Esophagus muscularis mucosa (tissue), 4 donors: ENCODE data around the gene BAHCC1. TPM values are rescaled to one million over a fixed set of nuclear protein-coding genes. Genes with fewer than 3 reads are reported as not detected.

Source experiments
- DNase-seq: peaks from one replicate; pipeline ENCODE4 v3.0.0-alpha.2; 2017; ENCODE audit errors: extremely low spot score
- H3K27ac ChIP-seq, 4 donors: fragments of 200-600 bp; sonication (generic); replicated peaks in 1 of 4; 1 replicate in 3 of 4; 2 replicates in 1 of 4; pipeline ENCODE4 v1.5.1; 2016 to 2019; ENCODE audit warnings: mild to moderate bottlenecking in 1 of 4
- H3K27me3 ChIP-seq, 4 donors: fragments of 200-600 bp; sonication (generic); one replicate each; pipeline versions ENCODE4 v1.5.1 to v1.6.0; 2016 to 2019
- H3K36me3 ChIP-seq, 4 donors: fragments of 200-600 bp; sonication (generic); one replicate each; pipeline ENCODE4 v1.5.1; 2016 to 2019
- H3K4me1 ChIP-seq, 4 donors: fragments of 200-600 bp; sonication (generic); one replicate each; pipeline ENCODE4 v1.5.1; 2016 to 2019
- H3K4me3 ChIP-seq, 4 donors: fragments of 200-600 bp; sonication (generic); 1 replicate in 2 of 4; 2 replicates in 2 of 4; pipeline ENCODE4 v1.5.1; 2016 to 2019; ENCODE audit warnings: mild to moderate bottlenecking in 4 of 4, moderate library complexity in 1 of 4
- H3K9me3 ChIP-seq, 4 donors: fragments of 200-600 bp; sonication (generic); 1 replicate in 3 of 4; 2 replicates in 1 of 4; pipeline ENCODE4 v1.5.1; 2016 to 2019
- CTCF ChIP-seq, 3 experiments: fragments of 200-600 bp in 2 of 3; fragments of 450-650 bp in 1 of 3; sonication (generic) in 2 of 3; IDR thresholded peaks; one replicate each; pipeline ENCODE4 v1.5.1; 2017 to 2019; ENCODE audit warnings: antibody characterized with exemption in 3 of 3, mild to moderate bottlenecking in 2 of 3, moderate library complexity in 1 of 3
- EP300 ChIP-seq: sonication (generic); formaldehyde crosslinking; IDR thresholded peaks from one replicate; pipeline ENCODE4 v1.6.1; 2017; ENCODE audit warnings: antibody characterized with exemption
- POLR2A ChIP-seq: fragments of 450-650 bp; IDR thresholded peaks from one replicate; pipeline ENCODE4 v1.6.1; 2017; ENCODE audit warnings: antibody characterized with exemption, moderate library complexity, mild to moderate bottlenecking, low read depth
- POLR2AphosphoS5 ChIP-seq, 2 donors: sonication (generic); formaldehyde crosslinking; IDR thresholded peaks; one replicate each; pipeline ENCODE4 v1.6.1; 2017; ENCODE audit warnings: antibody characterized with exemption in 2 of 2
- WGBS: methylation state at CpG from one replicate; pipeline ENCODE4 v1.1.5; 2018; 5-methylcytosine and 5-hydroxymethylcytosine counted together
- intact Hi-C: fragments of 100-400 bp; cut with DNase I; formaldehyde crosslinking; loops from one replicate; pipeline ENCODE4 v1.15.1; 2023
- total RNA-seq, 4 donors: library from RNA; depleted of rRNA; stranded (reverse); fragments of >200 nt; gene quantifications; one replicate each; pipeline versions ENCODE4 v1.1.0 to v1.2.1, GENCODE V29; 2016

The BAHCC1 gene
- total RNA-seq, 4 donors from 2014 or later, result 15.9 to 38.1 (median 21.1) TPM

- Histone ChIP-seq H3K9me3 (no peaks in the 10 kb centered on the region), H3K4me1 (peaks cover 0 to 1% (median 0%) of the 10 kb centered on the region in 4 donors), H3K4me3 (no peak overlapping the region), H3K27ac (no peak overlapping the region), H3K36me3 (peaks cover 16 to 64% (median 42%) of the 10 kb centered on the region in 4 donors), H3K27me3 (no peaks in the 10 kb centered on the region)
- no peak for DNase-seq
- 74% methylated on average over 9 of the region's 9 CpGs for WGBS
- intact Hi-C loops, result no loop called here
- TF ChIP-seq EP300, result no peak
- TF ChIP-seq POLR2A, result no peak
- TF ChIP-seq POLR2AphosphoS5 (IDR thresholded peaks at IDR 0.05), result no peak
- no peak for TF ChIP-seq CTCF (IDR thresholded peaks at IDR 0.05)
These were observed 69.3 kb downstream of the BAHCC1 start for GRCh38 chr17:81464586-81464985.

DNA sequence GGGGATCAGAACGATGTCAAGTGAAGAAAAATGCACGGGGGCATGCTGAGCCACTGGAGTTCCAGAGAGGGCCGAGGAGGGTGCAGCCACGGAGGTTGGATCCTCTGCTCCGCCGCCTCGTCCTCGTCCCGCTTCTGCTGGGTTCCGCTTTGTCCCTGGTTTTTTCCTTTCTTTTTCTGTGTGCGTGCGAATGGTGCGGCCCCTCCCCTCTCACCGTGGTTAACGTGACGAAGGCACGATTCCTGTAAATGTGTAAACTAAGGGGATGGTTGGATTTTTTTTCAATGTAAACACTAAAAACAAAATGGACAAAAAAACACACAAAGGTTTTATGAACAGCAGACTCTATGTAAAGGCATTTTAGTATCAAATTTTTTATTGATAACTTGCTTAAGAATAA lies 70.7 kb downstream of the BAHCC1 start:
- 90% methylated on average over 17 of the region's 17 CpGs for WGBS
- Histone ChIP-seq H3K4me3 (no peak overlapping the region), H3K9me3 (no peaks in the 10 kb centered on the region), H3K27me3 (no peaks in the 10 kb centered on the region), H3K4me1 (peaks cover 0 to 2% (median 0%) of the 10 kb centered on the region in 4 donors), H3K27ac (no peak overlapping the region), H3K36me3 (peaks cover 16 to 51% (median 30%) of the 10 kb centered on the region in 4 donors)
- intact Hi-C loops, result no loop called here
- TF ChIP-seq EP300 (no peak), POLR2A (no peak), POLR2AphosphoS5 (IDR thresholded peaks at IDR 0.05) (no peak), CTCF (IDR thresholded peaks at IDR 0.05) (no peak)
- DNase-seq, result no peak

GRCh38 chr17:81466564-81467472 lies 71.6 kb downstream of the BAHCC1 start:
- Histone ChIP-seq H3K4me3 (no peak overlapping the region), H3K4me1 (peaks cover 0 to 10% (median 1%) of the 10 kb centered on the region in 4 donors), H3K36me3 (peaks cover 12 to 42% (median 22%) of the 10 kb centered on the region in 4 donors), H3K27ac (no peak overlapping the region), H3K27me3 (no peaks in the 10 kb centered on the region), H3K9me3 (no peaks in the 10 kb centered on the region)
- 76% methylated on average over 17 of the region's 33 CpGs for WGBS
- TF ChIP-seq POLR2A (no peak), POLR2AphosphoS5 (IDR thresholded peaks at IDR 0.05) (no peak), CTCF (IDR thresholded peaks at IDR 0.05) (no peak), EP300 (no peak)
- no peak for DNase-seq
- intact Hi-C loops, result no loop called here

DNA sequence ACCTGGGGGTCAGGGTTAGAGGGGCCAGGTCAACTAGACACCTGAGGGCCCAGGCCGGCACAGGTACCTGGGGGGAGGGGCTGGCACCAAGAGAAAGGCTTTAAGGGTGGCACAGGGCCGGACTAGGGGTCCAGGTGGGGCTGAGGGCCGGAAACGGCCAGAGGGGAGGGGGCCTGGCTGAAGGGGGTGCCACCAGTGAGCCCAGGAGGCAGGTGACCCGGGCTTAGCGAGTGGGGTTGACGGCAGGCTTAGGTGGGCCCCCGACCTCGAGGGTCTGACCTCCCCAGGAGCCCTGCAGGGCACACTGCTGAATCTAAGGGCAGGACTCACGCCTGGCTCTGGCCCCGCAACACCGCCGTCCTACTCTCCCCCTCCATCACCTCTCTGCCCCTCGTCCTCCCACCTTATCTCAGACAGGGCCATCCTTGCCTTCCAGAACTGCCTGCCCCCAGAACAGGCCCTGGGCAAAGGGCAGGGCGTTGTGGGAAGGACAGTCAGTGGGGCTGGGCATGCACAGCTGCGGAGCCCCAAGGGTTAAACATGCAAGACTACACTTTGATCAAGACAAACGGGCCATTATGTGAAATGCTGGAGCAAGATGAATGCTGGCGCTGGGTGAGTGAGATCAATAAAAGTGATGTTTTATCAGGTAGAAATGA lies 73.0 kb downstream of the BAHCC1 start:
- Histone ChIP-seq H3K4me3 (no peak overlapping the region), H3K36me3 (peaks cover 3 to 28% (median 8%) of the 10 kb centered on the region in 4 donors), H3K27me3 (no peaks in the 10 kb centered on the region), H3K9me3 (no peaks in the 10 kb centered on the region), H3K27ac (no peak overlapping the region), H3K4me1 (peaks cover 0 to 12% (median 1%) of the 10 kb centered on the region in 4 donors)
- DNase-seq, result no peak
- TF ChIP-seq POLR2AphosphoS5 (IDR thresholded peaks at IDR 0.05) (no peak), CTCF (IDR thresholded peaks at IDR 0.05) (no peak), EP300 (no peak), POLR2A (no peak)
- intact Hi-C loops, result no loop called here
- 84% methylated on average over 17 of the region's 18 CpGs for WGBS
